Tibial artery (tissue), 4 donors: Measurements from ENCODE around the gene FCAMR.

Experiments
- DNase-seq, 2 donors: peaks; one replicate each; pipeline ENCODE4 v3.0.0-alpha.2; 2019
- H3K27ac ChIP-seq, 2 donors: fragments of 200-600 bp; sonication (generic) in 1 of 2; 1 replicate in 1 of 2; 2 replicates in 1 of 2; pipeline ENCODE4 v1.5.1; 2018 to 2019; ENCODE audit warnings: mild to moderate bottlenecking in 1 of 2
- H3K27me3 ChIP-seq, 2 donors: fragments of 200-600 bp; sonication (generic) in 1 of 2; one replicate each; pipeline versions ENCODE4 v1.5.1 to v1.6.0; 2016 to 2019
- H3K36me3 ChIP-seq, 3 donors: fragments of 200-600 bp; sonication (generic) in 2 of 3; one replicate each; pipeline ENCODE4 v1.5.1; 2016 to 2019; ENCODE audit warnings: mild to moderate bottlenecking in 2 of 3
- H3K4me1 ChIP-seq, 4 donors: fragments of 200-600 bp; sonication (generic) in 2 of 4; 1 replicate in 3 of 4; 2 replicates in 1 of 4; pipeline ENCODE4 v1.5.1; 2016 to 2019
- H3K4me3 ChIP-seq, 2 donors: fragments of 200-600 bp; sonication (generic) in 1 of 2; 1 replicate in 1 of 2; 2 replicates in 1 of 2; pipeline ENCODE4 v1.5.1; 2018 to 2019; ENCODE audit warnings: mild to moderate bottlenecking in 2 of 2
- H3K9me3 ChIP-seq, 3 donors: fragments of 200-600 bp; sonication (generic) in 1 of 3; one replicate each; pipeline ENCODE4 v1.5.1; 2016 to 2019
- intact Hi-C: fragments of 100-400 bp; cut with DNase I; formaldehyde crosslinking; loops from one replicate; pipeline ENCODE4 v1.15.0; 2023; ENCODE audit warnings: low total_unique reads
- TF ChIP-seq, protein P1 (sequence below), 2 experiments: fragments of 200-600 bp in 1 of 2; fragments of 450-650 bp in 1 of 2; IDR thresholded peaks; one replicate each; pipeline ENCODE4 v1.5.1; 2017 to 2019; ENCODE audit warnings: antibody characterized with exemption in 2 of 2, mild to moderate bottlenecking in 1 of 2, moderate library complexity in 1 of 2

FCAMR gene

DNA sequence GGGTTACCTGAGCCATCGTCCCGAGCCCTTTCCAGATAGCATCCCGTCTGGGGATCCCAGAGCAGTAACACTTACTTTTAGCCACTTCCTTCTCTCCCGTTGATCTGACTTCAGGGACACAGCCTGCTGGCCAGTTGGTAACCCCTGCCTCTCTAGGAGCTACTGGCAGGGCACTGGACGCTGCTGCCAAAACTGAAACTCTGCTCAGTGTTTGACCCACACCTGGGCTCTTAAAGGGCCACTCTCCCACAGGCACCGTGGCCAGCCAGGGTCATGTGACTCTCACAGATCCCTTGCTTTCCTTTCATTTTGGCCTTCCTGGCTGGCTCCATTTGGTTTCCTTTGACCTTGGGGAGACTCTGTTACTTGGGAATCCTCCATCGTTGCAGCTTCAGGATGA lies 24.0 kb downstream of the FCAMR start, which contains the start of gene PIGR:
Gene PIGR, minus strand, starts transcription at position 206 of the 400 bp plus-strand sequence. CDS start 5,935 bp downstream, outside the sequence.
- TF ChIP-seq, protein P1, sequence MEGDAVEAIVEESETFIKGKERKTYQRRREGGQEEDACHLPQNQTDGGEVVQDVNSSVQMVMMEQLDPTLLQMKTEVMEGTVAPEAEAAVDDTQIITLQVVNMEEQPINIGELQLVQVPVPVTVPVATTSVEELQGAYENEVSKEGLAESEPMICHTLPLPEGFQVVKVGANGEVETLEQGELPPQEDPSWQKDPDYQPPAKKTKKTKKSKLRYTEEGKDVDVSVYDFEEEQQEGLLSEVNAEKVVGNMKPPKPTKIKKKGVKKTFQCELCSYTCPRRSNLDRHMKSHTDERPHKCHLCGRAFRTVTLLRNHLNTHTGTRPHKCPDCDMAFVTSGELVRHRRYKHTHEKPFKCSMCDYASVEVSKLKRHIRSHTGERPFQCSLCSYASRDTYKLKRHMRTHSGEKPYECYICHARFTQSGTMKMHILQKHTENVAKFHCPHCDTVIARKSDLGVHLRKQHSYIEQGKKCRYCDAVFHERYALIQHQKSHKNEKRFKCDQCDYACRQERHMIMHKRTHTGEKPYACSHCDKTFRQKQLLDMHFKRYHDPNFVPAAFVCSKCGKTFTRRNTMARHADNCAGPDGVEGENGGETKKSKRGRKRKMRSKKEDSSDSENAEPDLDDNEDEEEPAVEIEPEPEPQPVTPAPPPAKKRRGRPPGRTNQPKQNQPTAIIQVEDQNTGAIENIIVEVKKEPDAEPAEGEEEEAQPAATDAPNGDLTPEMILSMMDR (IDR thresholded peaks at IDR 0.05), result no peak
- H3K4me3 ChIP-seq, result no peak within 1 kb of the TSS
- H3K4me1 ChIP-seq, result no peaks in the 10 kb centered on the region
- H3K9me3 ChIP-seq, result no peaks in the 10 kb centered on the region
- H3K36me3 ChIP-seq, result no peaks in the 10 kb centered on the region
- intact Hi-C loops, result no loop called here
- peaks cover 0 to 30% of the 10 kb centered on the region in 2 donors for H3K27me3 ChIP-seq
- H3K27ac ChIP-seq, result no peak within 1 kb of the TSS
- DNase-seq, result no peak

DNA sequence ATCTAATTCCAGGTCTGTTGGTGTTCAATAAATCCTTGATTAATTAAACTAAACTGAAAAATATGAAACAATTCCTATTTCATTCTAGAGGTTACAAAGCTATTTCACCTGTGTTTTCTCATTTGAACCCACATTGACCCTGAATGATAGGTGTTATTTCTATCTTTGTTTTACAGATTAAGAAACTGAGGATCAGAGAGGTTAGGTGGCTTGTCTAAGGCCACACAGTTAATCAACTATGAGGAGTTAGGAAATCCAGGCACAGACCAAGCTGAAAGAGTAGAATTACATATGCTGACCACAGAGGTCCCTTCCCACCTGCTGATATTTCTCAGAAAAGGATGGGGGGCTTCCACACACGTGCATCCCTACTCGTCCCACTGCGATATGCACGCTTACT lies 24.5 kb downstream of the FCAMR start:
- H3K4me3 ChIP-seq, result no peak overlapping the region
- intact Hi-C loops, result no loop called here
- no peak overlapping the region for H3K27ac ChIP-seq
- H3K4me1 ChIP-seq, result no peaks in the 10 kb centered on the region
- peaks cover 0 to 30% of the 10 kb centered on the region in 2 donors for H3K27me3 ChIP-seq
- TF ChIP-seq, protein P1 (IDR thresholded peaks at IDR 0.05), result no peak
- no peaks in the 10 kb centered on the region for H3K36me3 ChIP-seq
- H3K9me3 ChIP-seq, result no peaks in the 10 kb centered on the region
- no peak for DNase-seq

DNA sequence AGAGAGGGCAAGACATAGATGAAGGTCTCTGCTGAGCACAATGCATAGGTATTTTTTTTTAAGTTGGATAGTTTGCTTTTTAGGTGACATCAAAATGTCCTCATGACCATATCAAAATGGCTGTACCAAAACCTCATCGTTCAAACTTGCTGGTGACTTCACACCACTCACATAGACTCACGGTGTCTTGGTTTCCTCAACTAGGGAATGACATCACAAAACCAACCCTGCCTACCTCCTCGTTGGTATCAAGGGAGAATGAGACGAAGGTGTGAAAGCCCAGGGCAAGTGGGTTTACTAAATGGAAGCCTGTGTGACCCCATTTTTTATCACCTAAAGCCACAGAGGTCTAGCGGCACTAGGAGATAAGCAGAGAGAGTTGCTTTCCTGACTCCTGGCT lies 25.6 kb downstream of the FCAMR start:
- Histone ChIP-seq H3K4me3 (no peak overlapping the region), H3K27ac (no peak overlapping the region), H3K4me1 (no peaks in the 10 kb centered on the region), H3K36me3 (no peaks in the 10 kb centered on the region), H3K9me3 (no peaks in the 10 kb centered on the region), H3K27me3 (peaks cover 0 to 27% of the 10 kb centered on the region in 2 donors)
- DNase-seq, result no peak
- TF ChIP-seq, protein P1 (IDR thresholded peaks at IDR 0.05), result no peak
- intact Hi-C loops, result no loop called here

DNA sequence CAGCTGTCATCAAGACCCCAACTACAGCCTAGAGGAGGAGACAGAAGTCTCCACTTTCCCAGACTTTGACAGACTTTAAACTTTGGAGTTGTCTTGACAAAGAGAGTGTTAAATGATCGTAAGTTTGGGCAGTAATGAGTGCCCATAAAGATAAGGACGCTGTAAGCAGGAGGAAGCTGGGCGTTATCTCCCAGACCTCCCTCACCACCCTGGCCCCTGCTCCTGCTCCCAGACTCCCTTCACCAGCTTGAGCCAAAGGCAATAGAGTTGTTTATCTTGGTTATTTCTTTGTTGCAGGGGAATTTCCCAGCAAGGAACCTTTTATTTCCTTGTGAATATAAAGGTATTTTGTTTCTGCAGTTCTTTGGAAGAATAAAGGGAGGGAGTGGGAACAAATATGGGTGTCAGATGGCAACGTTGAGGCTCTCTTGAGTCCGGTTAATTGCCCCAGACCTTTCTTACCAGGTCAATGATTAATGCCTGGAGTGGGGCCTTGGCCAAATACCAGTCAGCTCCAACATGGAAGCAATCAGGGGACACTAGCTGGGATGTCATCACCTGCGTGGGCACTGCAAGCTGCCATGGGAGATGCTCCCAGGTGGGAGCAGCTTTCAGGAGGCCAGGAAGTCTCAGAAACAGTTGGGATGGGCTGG lies 28.4 kb downstream of the FCAMR start:
- Histone ChIP-seq H3K4me1 (no peaks in the 10 kb centered on the region), H3K4me3 (no peak overlapping the region), H3K27ac (no peak overlapping the region), H3K9me3 (no peaks in the 10 kb centered on the region), H3K27me3 (peaks cover 0 to 17% of the 10 kb centered on the region in 2 donors), H3K36me3 (no peaks in the 10 kb centered on the region)
- TF ChIP-seq, protein P1 (IDR thresholded peaks at IDR 0.05), result no peak
- DNase-seq, result no peak
- intact Hi-C loops, result no loop called here

DNA sequence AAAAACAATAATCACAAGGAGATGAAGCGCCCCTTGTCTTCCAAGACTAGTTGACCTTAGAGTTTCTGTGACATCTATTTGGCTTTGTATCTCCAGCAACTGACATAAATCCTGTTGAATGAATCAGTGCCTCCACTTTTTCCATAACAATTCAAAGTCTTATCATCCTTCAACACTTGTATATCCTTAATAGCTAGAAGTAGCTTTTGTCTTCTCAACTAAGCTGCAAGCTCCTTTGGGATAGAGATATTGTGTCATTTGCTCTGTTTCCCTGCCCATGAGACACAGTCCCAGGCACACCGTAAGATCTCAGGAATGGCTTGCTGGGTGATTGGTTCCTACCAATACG lies 29.7 kb downstream of the FCAMR start:
- no peak for DNase-seq
- TF ChIP-seq, protein P1 (IDR thresholded peaks at IDR 0.05), result no peak
- no peaks in the 10 kb centered on the region for H3K9me3 ChIP-seq
- intact Hi-C loops, result no loop called here
- peaks cover 0 to 11% of the 10 kb centered on the region in 2 donors for H3K27me3 ChIP-seq
- H3K4me1 ChIP-seq, result no peaks in the 10 kb centered on the region
- H3K27ac ChIP-seq, result no peak overlapping the region
- H3K36me3 ChIP-seq, result no peaks in the 10 kb centered on the region
- no peak overlapping the region for H3K4me3 ChIP-seq
